ENCODE data around the gene GPD1. TPM values are rescaled to one million over a fixed set of nuclear protein-coding genes. Genes with fewer than 3 reads are reported as not detected.

The GPD1 gene
- 1,000 to 10,000 TPM in 1 of 3 donors, 100 to 1,000 TPM in 2; 235 to 4,731 (median 280) TPM for total RNA-seq

GRCh38 chr12:50103767-50104321 is at the start of gene GPD1:
Gene GPD1, plus strand, starts transcription at chr12:50104008. Its CDS starts 43 bp downstream, at chr12:50104051.
- no peaks in the 10 kb centered on the region for H3K36me3 ChIP-seq
- H3K4me1 ChIP-seq: peaks cover 0 to 11% of the 10 kb centered on the region in 2 donors
- no peaks in the 10 kb centered on the region for H3K27me3 ChIP-seq
- peak within 1 kb of the TSS; percentile 53 to 64 for H3K27ac ChIP-seq
- intact Hi-C loops (cut with DNase I; ENCODE audit: low total_unique reads): no loop called here
- DNase-seq (ENCODE audit: low spot score in 2 of 2): peak; percentile 66 to 76
- H3K9me3 ChIP-seq: no peaks in the 10 kb centered on the region
- no peak for TF ChIP-seq CTCF (IDR thresholded peaks at IDR 0.05)
- peak within 1 kb of the TSS; percentile 3 to 31 (median 7) for H3K4me3 ChIP-seq

- no peaks in the 10 kb centered on the region for H3K9me3 ChIP-seq
- TF ChIP-seq POLR2A (IDR thresholded peaks at IDR 0.05) (no peak), CTCF (IDR thresholded peaks at IDR 0.05) (peak; percentile 63 to 81 (median 79))
- no peak overlapping the region for H3K27ac ChIP-seq
- peak in 1 of 2 donors; percentile 26 for DNase-seq (ENCODE audit: low spot score in 2 of 2)
- intact Hi-C loops (cut with DNase I; ENCODE audit: low total_unique reads): loop anchor here (10.0 kb wide), 1 partner anchor 281 kb away; no protein-coding TSS in a partner anchor
- peak overlapping the region in 1 of 3 donors; percentile 43 for H3K4me3 ChIP-seq
- H3K4me1 ChIP-seq: peaks cover 6 to 13% of the 10 kb centered on the region in 2 donors
- no peaks in the 10 kb centered on the region for H3K36me3 ChIP-seq
- peaks cover 0 to 4% of the 10 kb centered on the region in 2 donors for H3K27me3 ChIP-seq
Observed at GRCh38 chr12:50055831-50056638, 47.8 kb upstream of the GPD1 start.

GRCh38 chr12:50056639-50056976 is 47.2 kb upstream of the GPD1 start:
- intact Hi-C loops (cut with DNase I; ENCODE audit: low total_unique reads): loop anchor here (10.0 kb wide), 1 partner anchor 282 kb away; no protein-coding TSS in a partner anchor
- no peaks in the 10 kb centered on the region for H3K9me3 ChIP-seq
- H3K4me3 ChIP-seq: peak overlapping the region in 2 of 3 donors; percentile 62 to 72
- no peaks in the 10 kb centered on the region for H3K36me3 ChIP-seq
- H3K27ac ChIP-seq: no peak overlapping the region
- H3K27me3 ChIP-seq: peaks cover 0 to 4% of the 10 kb centered on the region in 2 donors
- H3K4me1 ChIP-seq: peaks cover 6 to 13% of the 10 kb centered on the region in 2 donors
- no peak for TF ChIP-seq POLR2A (IDR thresholded peaks at IDR 0.05)
- TF ChIP-seq POLR2AphosphoS5 (IDR thresholded peaks at IDR 0.05): no peak
- no peak for TF ChIP-seq CTCF (IDR thresholded peaks at IDR 0.05)
- DNase-seq (ENCODE audit: low spot score in 2 of 2): no peak

GRCh38 chr12:50057000-50057841 is 46.6 kb upstream of the GPD1 start, which contains the start of gene ASIC1:
Gene ASIC1, plus strand, starts transcription at chr12:50057596. Its CDS starts 1,171 bp downstream, at chr12:50058767.
- Histone ChIP-seq H3K36me3 (no peaks in the 10 kb centered on the region), H3K9me3 (no peaks in the 10 kb centered on the region), H3K27ac (peak within 1 kb of the TSS in 1 of 2 donors; percentile 55), H3K4me3 (peak within 1 kb of the TSS; percentile 62 to 72 (median 66)), H3K27me3 (peaks cover 0 to 4% of the 10 kb centered on the region in 2 donors), H3K4me1 (peaks cover 6 to 13% of the 10 kb centered on the region in 2 donors)
- TF ChIP-seq CTCF (IDR thresholded peaks at IDR 0.05) (no peak), POLR2AphosphoS5 (IDR thresholded peaks at IDR 0.05) (no peak), POLR2A (IDR thresholded peaks at IDR 0.05) (no peak)
- intact Hi-C loops (cut with DNase I; ENCODE audit: low total_unique reads): loop anchor here (10.0 kb wide), 1 partner anchor 282 kb away; no protein-coding TSS in a partner anchor
- DNase-seq (ENCODE audit: low spot score in 2 of 2): peak; percentile 50 to 71
